ENCODE results near the gene TPM3.
A peak's percentile ranks its signal among the peaks of the same experiment; 100 is the strongest.
"Not testable (repeated sequence)": the region's sequence is repeated elsewhere in the genome, so short reads cannot be mapped to it uniquely, and the experiment has no call there.

The TPM3 gene

GRCh38 chr1:154158307-154159125 is 33.4 kb downstream of the TPM3 start:
- DNase-seq: no peak

- peak; percentile 78 for DNase-seq
Measured at GRCh38 chr1:154157520-154158306, 34.2 kb downstream of the TPM3 start.

GRCh38 chr1:154155251-154155650 is 36.6 kb downstream of the TPM3 start:
- no peak for DNase-seq

- DNase-seq: peak; percentile 13
Measured at GRCh38 chr1:154154534-154155191, 37.2 kb downstream of the TPM3 start, which contains the start of gene NUP210L. NUP210L (minus strand) TSS chr1:154155073.

GRCh38 chr1:154154053-154154452 is 37.8 kb downstream of the TPM3 start:
- DNase-seq: no peak

- no peak for DNase-seq
Measured at GRCh38 chr1:154151311-154151710, 40.6 kb downstream of the TPM3 start.

GRCh38 chr1:154148807-154149206 is 43.1 kb downstream of the TPM3 start:
- no peak for DNase-seq

- not testable (repeated sequence) for DNase-seq
Measured at GRCh38 chr1:154147505-154147904, 44.4 kb downstream of the TPM3 start.

- DNase-seq: no peak
Measured at GRCh38 chr1:154145986-154146385, 45.9 kb downstream of the TPM3 start.

GRCh38 chr1:154142358-154142757 is 49.5 kb downstream of the TPM3 start:
- DNase-seq: no peak

- DNase-seq: no peak
Measured at GRCh38 chr1:154141240-154141639, 50.7 kb downstream of the TPM3 start.

GRCh38 chr1:154137888-154138287 is 54.0 kb downstream of the TPM3 start:
- no peak for DNase-seq

GRCh38 chr1:154133256-154133655 is 58.6 kb downstream of the TPM3 start:
- no peak for DNase-seq

- DNase-seq: no peak
Measured at GRCh38 chr1:154129391-154129970, 62.4 kb downstream of the TPM3 start.

- DNase-seq: not testable (repeated sequence)
Measured at GRCh38 chr1:154123205-154123604, 68.7 kb downstream of the TPM3 start.

GRCh38 chr1:154117642-154118041 is 74.3 kb downstream of the TPM3 start:
- no peak for DNase-seq

GRCh38 chr1:154115180-154115579 is 76.7 kb downstream of the TPM3 start:
- no peak for DNase-seq

All from activated CD4-positive, alpha-beta T cell treated with anti-CD3 and anti-CD28 coated beads for 48 hours (primary cell).